Activated T-cell treated with anti-CD3 and anti-CD28 coated beads for 4 hours (primary cell): ENCODE data around the gene POLE2.
"Not testable (repeated sequence)": the region's sequence is repeated elsewhere in the genome, so short reads cannot be mapped to it uniquely, and the experiment has no call there.

Experiments used
- DNase-seq: peaks from one replicate; pipeline ENCODE4 v3.0.0-alpha.2; 2020

POLE2 gene

DNA sequence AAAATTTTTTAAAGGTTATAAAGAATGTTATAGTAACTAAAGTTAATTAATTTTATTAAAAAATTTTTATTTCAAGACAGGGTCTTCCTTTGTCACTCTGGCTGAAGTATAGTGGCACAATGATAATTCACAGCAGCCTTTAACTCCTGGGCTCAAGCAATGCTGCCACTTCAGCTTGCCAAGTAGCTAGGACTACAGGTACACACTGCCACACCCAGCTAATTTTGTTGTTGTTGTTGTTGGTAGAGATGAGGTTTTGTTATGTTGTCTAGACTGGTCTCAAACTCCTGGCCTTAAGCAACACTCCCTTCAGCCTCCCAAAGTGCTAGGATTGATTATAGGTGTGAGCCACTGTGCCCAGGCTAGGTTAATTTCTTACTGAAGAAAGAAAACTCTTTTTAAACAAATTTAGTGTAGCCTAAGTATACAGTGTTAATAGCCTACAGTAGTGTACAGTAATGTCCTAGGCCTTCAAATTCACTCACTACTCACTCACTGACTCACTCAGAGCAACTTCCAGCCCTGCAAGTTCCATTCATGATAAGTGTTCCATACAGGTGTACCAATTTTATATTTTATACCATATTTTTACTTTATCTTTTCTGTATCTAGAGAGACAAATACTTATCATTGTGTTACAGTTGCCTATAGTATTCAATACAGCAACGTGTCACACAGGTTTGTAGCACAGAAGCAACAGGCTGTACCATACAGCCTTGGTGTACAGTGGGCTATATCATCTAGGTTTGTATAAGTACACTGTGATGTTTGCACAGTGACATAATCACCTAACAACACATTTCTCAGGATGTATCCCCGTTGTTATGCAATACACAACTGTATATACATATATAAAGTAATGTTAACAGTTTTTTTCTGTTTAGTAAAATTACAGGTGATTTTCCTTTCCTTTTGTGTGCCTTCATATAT is 28.2 kb downstream of the POLE2 start:
- no peak for DNase-seq

DNA sequence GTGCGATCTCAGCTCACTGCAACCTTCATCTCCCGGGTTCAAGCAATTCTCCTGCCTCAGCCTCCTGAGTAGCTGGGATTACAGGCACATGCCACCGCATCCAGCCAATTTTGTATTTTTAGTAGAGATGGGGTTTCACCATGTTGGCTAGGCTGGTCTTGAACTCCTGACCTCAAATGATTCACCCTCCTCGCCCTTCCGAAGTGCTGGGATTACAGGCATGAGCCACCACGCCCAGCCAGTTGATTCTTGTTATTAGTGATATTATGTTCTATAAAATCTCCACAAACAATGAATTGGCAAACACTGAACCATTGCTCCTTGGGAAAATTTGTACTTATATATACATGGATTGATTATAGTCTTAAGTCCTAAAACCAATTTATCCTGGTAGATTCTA is 30.5 kb downstream of the POLE2 start:
- DNase-seq, result not testable (repeated sequence)

DNA sequence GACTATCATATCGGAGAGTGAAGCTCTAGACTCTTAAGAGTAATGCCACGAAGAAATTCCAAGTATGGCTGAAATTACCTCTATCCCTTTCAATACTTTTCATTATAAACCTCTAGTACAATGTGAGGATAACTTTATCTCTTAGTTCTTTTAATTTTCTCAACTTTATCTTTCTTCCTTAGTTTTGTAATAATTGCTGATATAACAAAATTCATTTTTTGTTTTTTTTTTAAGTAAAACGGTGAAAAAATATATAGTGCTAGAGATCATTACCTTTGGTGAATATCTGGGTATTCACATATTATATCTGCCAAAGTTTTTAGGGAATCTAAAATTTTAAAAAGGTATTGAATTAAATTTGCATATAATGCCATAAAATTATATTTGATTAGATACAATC is 33.5 kb downstream of the POLE2 start:
- DNase-seq, result no peak

DNA sequence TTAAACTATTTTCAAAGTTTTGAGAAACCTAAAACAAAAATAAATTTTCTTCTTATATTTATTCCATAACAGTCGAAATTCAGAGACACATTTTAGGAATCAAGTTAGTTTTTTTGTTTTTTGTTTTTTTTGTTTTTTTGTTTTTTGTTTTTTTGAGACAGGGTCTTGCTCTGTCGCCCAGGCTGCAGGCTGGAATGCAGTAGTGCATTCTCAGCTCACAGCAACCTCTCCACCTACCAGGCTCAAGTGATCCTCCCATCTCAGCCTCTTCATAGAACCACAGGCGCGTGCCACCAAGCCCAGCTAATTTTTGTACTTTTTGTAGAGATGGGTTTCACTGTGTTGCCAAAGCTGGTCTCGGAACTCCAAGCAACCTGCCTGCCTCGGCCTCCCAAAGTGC is 34.5 kb downstream of the POLE2 start:
- no peak for DNase-seq

DNA sequence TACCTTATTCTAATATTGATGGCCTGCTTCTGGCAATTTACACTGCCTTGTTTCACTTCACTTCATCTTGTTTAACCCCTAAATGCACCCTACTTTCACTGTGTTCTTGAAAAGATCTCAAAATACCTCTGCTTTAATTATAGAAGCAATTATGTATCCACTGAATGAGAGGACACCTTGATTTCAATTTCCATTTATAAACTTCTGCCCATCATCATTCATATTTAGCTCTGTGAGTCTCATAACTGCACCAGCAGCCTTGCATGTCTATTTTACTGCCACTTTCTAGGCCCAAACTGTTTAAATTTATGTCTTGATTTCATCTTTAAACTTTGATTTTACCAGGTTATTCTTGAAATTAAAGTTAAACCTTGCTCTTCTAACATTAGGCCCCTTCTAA is 45.9 kb downstream of the POLE2 start:
- no peak for DNase-seq

DNA sequence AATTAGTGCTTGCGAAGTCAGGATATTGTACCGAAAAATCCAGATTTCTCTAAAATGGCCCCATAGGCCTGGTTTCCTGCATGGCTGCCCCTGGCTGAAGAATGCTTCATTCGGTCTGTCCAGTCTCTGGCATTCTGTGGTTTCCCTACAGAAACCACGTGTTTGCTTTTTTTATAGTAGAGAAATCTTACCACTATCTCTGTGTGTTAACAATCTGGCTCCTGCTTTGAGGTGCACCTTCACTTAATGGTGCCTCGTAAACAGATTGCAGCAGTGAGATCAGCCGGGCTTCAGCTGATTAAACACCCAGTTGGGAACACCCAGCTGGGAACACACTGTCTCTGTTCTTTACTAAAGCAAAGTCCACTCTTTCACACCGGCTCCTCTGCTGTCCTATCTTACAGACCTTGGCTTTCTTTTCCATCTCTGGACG is 46.3 kb downstream of the POLE2 start:
- DNase-seq, result no peak

DNA sequence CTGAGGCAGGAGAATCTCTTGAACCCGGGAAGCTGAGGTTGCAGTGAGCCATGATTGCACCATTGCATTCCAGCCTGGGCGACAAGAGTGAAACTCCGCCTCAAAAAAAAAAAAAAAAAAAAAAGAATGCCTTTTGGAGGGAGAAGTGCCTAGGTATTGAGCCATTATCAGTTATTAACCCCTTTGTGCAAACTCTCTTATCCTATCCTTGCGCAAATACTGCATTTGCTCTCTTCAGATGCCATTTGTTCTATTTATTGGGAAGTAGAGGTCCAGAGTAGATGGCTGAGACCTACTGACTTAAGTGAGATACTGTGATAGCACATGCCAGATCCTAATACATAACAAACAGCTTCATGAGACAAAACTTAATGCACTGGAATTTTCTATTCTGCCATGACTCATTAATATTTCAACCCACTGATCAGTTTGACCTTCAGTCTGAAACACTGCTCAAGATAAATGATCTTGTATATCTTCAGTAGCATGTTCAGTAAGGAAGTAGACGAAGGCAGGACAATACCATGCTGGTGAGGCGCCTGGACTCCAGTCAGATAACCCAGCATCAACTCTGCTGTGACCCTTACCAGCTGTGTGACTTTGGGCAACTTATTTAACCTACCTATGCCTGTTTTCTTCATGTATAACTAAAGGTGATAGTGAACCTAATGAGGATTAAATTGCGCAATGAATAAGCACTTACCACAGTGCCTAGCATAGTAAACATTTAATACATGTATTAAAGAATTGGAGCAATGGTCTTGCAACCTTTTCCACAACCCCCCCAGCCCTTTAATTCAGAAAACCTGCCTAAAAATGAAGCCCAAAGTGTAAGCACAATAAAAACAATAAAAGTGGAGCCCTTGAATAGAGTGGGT is 47.2 kb downstream of the POLE2 start:
- no peak for DNase-seq

DNA sequence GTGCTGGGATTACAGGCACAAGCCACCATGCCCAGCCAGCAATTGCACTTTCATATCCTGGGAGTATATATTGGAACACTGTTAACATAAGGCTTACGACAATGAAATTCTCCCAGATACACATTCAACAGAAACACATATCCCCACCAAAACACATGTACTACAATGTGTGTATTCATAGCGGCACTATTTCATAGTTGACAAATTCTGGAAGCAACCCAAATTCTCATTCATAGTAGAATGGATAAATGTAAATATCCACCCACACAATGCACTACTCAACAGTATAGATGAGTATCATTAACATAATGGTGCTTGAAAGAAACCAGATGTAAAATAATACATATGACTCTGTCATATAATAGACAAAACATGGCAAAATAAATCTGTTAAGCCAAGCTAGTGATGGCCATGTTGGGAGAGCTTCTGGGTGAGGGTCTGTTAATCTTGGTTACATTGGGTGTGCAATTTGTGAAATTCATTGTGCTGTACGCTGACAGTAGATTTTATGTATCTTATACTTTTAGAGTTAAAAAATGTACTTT is 50.4 kb downstream of the POLE2 start:
- DNase-seq, result no peak

DNA sequence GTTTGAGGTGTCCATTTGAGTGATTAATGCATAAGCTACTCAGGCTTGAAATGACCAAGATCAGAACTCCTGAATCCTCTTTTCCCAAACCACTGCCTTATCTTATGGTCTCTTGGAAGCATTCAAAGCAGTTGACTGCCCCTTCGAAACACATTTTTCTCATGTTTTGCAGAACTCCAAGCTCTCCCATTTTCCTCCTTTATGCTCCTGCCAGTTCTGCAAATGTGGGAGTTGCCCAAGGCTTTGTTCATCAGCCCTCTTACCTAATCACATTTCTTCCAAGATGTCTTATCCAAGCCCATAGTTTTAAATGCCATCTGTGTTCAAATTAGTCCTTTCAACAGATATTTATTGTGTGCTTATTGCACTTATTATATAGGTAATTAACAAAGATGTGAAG is 51.1 kb downstream of the POLE2 start:
- no peak for DNase-seq

DNA sequence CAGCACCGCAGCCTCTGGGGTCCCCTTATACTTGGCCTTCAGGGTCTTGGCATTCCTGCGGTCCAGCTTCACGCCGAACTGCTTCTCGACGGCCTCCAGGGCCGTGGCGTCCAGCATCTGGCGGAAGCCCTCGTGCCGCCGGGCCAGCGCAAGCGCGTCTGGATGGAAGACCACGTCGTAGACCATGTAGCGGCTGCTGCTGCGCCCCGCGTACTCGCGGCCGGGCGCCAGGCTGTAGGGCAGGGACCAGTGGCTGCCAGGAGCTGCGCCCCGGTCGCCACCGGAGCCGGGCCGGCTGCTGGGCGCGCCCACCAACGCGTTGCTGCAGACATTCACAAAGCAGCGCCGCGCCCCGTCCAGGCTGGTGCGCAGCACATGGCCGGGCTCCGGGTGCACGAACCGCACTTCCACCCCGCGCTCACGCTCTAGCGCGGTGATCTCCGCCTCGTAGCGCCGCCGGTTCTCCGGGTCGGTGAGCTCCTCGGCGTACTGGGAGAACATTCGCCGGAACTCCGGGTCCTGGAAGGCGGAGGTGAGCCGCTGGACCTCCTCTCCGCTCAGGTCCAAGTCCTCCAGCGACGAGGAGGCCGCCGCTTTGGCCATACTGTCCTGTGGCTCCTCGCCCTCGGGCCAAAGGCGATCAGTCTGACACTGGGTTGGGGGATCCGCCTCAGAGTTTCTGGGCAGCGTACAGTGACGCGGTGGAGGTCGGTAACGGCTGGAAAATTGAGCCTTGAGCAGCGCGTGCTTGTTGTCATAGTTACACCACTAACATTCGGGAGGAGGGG is 53.3 kb downstream of the POLE2 start, which contains the start of gene DNAAF2:
Gene DNAAF2 (minus strand): TSS at position 698 of the 788 bp plus-strand sequence. CDS start 95 bp downstream, at position 603.
- peak; percentile 47 for DNase-seq

DNA sequence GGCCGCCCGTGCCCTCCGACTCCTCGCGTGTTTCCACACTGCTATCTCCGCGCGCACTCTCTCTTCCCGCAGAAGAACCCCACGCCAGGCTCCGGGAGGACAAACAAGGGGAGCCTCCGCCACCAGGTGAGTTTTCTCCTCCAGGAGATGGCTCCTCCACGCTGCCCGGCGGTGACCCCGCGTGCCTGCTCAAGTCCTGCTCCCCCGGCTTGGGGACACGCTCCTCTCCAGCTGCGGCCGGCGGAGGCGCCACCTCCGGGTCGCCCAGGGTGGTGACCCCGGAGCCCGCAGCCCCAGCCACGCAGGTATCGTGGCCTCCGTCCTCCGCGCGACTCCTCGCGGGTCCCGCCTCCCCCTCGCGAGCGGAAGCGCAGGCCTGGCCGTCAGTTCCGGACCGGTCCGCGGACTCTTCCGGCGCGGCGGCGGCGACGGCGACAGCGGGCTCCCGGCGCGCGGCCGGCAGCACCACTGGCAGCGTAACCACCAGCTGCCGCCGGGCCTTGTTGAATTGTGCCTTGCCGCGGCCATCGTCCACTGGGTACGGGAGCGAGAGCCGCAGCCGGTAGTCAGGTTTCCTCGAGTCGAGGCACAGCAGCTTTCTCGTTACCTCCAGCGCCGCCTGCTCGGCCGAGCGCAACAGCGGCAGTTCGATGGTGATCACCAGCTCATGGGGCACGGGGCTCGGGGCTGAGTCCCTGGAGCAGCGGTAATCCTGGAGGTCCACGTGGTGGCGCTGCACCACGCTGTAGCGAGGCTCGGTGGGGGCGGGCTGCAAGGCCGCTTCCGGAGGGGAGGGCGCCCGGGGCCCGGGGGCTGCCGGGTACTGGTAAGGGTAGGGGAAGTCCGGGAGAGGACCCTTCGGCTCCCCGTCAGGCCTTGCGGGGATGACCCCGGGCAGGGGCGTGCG is 54.1 kb downstream of the POLE2 start:
- DNase-seq, result peak; percentile 92

DNA sequence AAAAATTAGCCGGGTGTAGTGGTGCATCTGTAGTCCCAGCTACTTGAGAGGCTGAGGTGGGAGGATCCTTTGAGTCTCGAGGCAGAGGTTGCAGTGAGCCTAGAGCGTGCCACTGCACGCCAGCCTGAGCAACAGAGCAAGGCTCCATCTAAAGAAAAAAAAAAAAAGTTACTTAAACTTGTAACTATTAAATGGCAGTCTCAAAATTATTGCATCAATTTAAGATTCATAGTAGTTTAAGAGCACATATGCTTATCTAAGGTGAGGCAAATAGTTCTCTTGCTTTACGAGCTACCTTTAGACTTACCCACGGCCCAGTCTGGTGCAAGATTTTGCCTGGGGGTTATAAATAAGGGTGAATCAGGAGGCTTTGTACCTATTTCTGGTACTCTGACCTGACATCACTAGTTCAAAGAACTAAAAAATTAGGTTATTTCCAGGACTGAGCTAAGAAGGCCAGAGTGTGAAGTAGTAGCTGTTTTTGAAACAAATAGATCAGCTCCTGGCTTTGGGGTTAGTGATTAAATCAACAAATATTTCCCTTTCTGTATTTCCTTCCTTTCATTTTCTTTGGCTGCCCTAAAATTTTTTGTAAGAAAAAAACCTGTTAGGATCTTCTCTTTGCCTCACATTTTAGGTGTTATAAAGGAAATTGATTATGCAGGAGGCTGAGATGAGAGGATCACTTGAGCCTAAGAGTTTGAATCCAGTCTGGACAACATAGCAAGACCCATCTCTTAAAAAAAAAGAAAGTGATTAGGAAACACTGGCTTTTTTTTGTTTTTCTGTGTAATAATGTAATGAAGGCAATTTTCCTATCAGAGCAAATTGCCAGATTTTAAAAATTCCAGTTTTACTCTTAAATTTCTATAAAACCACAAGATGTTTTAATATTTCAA is 63.8 kb downstream of the POLE2 start:
- DNase-seq, result no peak

DNA sequence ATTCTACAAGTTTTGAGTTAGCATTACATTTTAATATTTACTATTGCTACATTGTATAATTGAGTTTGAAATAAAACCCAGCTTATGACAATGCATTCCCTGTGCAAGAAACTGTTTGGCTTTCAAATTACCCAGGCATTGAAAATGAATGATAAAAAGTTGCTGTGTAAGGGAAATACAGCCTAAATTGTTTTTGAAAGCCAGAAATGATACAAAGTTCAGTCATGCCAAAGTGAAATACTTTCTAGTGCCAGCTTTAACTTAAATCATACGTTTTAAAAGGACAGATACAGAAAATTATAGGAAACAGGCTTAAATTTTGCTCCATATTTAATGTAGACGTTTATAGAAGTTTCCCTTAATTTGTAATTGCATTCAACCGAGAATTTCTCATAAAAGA is 64.6 kb downstream of the POLE2 start:
- no peak for DNase-seq

DNA sequence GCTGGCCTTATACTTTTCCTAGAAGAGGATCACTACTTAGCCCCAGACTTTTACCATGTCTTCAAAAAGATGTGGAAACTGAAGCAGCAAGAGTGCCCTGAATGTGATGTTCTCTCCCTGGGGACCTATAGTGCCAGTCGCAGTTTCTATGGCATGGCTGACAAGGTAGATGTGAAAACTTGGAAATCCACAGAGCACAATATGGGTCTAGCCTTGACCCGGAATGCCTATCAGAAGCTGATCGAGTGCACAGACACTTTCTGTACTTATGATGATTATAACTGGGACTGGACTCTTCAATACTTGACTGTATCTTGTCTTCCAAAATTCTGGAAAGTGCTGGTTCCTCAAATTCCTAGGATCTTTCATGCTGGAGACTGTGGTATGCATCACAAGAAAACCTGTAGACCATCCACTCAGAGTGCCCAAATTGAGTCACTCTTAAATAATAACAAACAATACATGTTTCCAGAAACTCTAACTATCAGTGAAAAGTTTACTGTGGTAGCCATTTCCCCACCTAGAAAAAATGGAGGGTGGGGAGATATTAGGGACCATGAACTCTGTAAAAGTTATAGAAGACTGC is 65.9 kb downstream of the POLE2 start:
- DNase-seq, result no peak

DNA sequence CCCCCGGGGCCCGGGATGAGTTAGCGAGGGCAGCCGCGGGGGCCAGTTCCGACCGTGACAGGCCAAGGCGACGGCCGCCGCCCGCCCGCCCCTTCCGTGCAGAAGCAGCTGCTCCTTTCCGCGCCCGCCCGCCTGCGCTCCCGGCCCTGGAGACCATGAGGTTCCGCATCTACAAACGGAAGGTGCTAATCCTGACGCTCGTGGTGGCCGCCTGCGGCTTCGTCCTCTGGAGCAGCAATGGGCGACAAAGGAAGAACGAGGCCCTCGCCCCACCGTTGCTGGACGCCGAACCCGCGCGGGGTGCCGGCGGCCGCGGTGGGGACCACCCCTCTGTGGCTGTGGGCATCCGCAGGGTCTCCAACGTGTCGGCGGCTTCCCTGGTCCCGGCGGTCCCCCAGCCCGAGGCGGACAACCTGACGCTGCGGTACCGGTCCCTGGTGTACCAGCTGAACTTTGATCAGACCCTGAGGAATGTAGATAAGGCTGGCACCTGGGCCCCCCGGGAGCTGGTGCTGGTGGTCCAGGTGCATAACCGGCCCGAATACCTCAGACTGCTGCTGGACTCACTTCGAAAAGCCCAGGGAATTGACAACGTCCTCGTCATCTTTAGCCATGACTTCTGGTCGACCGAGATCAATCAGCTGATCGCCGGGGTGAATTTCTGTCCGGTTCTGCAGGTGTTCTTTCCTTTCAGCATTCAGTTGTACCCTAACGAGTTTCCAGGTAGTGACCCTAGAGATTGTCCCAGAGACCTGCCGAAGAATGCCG is 66.7 kb downstream of the POLE2 start:
- DNase-seq, result peak; percentile 37

DNA sequence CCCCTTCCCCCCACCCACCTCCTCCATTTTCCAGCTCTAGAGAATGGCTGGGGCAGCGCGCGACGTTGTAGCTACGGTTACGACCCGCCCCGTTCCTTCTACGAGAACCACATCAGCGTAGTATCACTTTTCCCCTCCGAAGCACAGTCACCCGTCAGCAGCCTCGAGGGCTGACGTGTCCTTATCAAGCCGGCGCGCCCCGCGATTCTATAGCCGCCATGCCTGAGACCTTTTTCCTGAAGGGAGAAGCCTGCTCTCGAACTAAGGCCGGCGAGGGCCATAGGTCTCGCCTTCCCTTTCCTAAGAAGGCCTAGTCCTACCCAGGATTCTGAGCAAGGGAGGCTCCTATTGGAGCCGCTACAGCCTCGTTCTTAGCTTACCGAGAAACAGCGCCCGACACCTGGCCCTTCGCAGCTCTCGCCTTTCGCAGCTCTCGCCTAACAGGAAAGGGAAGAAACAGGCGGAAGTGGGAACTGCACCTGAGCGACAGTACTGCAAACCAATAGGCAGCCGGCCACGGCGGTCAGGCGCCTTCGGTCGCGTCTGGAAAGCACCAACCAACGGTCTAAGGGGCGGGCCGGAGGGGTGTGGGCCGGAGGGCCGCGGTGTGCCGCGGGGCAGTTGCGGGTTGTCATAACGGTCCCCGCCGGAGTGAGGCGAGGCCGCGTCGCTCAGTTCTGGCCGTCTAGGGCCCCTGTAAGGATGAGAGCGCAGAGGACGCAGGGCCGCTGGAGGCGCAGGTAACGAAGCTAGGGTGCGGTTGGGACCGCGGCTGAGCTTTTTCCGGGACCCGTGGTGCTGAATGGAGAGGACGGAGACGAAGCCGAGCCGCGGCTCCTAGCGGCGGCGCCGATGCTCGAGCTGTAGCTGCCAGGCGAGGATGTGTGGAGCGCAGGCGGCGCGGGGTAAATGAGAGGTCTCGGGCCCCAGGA is 67.6 kb downstream of the POLE2 start, which contains the start of the genes MGAT2 and RPL36AL:
Gene MGAT2 (plus strand): TSS at position 618 of the 932 bp plus-strand sequence. CDS start 470 bp downstream, outside the sequence.
Gene RPL36AL (minus strand): TSS at position 445 of the 932 bp plus-strand sequence. CDS start 1,522 bp downstream, outside the sequence.
- peak; percentile 84 for DNase-seq

DNA sequence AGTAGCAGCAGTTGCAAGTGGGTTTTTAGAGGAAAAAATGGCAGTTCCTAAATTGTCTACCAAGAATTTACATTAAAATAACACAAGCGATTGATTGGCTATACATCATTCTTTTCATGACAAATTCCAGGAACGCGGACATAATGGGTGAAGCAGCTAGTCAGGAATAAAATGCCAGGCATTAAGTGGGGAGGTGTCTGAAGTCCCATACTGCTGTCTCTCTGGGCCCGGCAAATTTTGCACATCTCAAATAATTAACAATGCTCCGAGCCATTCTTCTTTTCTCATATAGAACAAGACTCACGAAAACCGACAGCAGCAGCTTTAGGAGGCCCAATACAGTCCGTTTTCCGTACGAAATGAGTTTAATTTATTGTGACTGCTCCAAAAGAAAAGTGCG is 68.3 kb downstream of the POLE2 start:
- DNase-seq, result no peak

DNA sequence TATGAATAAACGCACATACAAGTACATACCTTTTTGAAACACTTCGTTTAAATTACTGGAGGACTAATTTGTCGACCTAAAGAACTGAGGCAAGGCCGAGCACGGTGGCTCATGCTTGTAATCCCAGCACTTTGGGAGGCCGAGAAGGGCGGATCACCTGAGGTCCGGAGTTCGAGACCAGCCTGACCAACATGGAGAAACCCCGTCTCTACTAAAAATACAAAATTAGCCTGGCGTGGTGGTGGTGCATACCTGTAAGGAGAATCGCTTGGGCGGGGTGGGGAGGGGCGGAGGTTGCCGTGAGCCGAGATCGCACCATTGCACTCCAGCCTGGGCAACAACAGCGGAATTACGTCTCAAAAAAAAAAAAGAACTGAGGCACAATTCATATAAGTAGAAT is 68.7 kb downstream of the POLE2 start:
- not testable (repeated sequence) for DNase-seq
